DMS153 (cell line): ENCODE measurements around the gene TBCEL.
A peak's percentile ranks its signal among the peaks of the same experiment; 100 is the strongest.

Experiments used
- DNase-seq: peaks from one replicate; lab custom pipeline; 2025; lab: John Stamatoyannopoulos, UW

Gene TBCEL

DNA sequence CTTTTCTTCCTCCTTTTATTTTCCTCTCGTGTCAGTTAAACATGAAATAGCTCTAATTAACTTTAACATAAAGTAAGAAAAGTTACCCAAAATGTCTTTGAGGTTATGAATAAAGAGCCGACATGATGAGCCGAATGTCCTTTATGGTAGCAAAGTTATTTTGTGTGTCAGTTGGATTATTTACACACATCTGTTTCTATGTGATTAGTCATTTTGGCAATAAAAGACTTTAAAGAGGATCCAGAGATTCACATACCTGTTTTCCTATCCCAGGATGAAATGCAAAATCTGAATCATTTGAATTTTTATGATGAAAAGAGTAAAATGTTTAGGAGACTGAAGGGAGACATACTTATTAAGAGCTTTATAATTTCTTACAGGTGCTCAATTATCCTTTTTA, 43.1 kb downstream of the TBCEL start:
- DNase-seq: no peak

DNA sequence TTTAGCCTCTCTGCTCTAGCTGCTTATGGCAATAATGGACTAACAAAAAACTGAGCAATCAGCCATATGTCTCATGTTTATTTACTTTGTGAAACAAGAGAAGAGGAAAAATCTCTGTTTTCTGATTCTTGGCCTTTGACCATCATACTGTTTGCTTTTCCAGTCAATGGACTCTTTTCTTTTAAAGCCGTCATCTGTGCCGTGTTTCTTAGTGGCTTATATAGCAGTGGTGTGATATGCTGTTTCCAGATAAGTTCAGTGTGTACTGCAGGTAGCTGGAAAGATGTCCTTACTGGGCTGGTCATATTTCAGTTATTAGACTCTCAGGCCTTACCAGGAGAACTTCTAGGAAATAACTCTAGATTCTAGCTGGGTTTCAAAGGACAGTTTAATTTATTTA, 43.6 kb downstream of the TBCEL start:
- peak; percentile 90 for DNase-seq

DNA sequence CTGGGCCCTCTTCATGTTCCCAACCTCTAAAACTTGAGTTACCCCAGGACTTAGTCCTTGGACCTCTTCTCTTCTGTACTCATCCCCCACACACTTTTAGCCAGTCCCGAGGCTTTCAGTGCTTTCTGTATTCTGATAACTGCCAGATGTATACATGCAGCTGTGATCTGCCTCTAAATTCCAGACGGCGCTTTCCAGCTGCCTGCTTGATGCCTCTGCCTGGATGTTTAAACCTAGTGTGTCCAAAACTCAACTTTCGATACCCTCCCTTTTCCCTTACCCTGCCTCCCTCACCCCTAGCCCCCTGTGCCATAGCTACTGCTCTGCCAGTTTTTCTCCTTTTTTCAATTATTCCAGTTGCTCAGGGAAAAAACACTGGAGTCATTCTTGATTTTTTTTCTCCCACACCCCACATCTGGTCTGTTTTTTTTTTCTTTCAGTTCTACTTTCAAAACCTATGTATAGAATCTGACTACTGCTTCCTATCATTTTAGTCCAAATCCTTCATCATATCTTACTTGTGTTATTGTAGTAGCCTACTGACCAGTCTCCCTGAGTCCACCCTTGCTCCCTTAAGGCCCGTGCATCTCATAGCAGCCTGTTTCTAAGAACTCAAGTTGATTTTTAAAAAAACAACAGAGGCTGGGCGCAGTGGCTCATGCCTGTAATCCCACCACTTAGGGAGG, 44.2 kb downstream of the TBCEL start:
- DNase-seq: no peak

DNA sequence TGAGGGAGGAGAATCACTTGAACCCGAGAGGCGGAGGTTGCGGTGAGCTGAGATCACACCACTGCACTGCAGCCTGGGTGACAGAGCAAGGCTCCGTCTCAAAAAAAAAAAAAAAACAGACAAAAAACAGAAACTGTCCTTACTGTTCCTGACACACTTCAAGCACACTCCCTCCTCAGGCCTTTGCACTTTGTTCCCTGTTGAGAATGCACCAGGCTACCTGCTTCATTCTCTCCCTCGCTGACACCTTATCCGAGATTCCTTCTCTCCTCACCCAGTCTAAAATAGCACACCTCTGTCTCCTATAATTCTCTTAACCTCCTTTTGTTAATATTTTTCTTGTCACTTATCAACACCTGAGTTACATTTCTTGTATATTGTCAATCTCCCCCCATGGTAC, 44.9 kb downstream of the TBCEL start:
- DNase-seq: no peak

DNA sequence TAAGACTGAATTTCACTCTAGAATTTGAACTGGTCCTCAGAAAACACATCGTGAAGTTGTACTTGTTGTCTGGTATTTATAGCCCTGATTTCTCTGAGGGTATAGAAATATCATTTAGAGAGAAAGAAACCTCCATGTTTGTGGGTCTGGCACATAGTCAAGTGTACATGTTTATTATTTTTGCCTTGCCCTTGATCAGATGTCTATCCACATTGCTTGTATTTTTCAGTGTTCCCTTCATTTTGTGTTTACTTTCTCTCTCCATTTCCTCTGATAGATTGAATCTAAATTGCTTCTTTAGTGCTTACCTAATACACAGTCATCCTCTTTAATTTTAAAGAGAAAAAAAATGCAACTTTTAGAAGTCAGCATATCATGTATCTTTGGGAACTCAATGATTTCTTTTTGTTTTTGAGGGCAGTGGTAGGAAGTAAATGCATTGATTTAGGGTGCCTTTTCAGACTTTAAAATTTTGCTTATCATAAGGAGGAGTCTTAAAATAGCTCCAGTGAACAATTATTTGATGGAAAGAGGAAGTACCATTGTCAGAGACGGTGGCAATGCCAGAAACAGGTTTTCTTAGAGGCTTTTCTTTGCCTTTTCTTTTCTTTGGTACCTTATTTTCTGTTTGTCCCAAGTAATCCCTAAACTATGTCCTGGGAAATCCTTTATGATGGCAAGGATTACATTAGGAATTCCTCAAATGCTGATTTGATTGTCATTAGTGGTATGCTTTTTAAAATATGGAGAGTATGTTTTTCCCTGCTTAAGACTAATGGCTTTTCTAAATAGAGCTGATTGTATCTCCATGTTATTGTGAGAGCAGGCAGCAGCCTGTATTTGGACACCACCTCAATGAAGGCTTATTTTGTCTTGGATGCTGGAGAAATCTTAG, 47.3 kb downstream of the TBCEL start:
- DNase-seq: no peak

DNA sequence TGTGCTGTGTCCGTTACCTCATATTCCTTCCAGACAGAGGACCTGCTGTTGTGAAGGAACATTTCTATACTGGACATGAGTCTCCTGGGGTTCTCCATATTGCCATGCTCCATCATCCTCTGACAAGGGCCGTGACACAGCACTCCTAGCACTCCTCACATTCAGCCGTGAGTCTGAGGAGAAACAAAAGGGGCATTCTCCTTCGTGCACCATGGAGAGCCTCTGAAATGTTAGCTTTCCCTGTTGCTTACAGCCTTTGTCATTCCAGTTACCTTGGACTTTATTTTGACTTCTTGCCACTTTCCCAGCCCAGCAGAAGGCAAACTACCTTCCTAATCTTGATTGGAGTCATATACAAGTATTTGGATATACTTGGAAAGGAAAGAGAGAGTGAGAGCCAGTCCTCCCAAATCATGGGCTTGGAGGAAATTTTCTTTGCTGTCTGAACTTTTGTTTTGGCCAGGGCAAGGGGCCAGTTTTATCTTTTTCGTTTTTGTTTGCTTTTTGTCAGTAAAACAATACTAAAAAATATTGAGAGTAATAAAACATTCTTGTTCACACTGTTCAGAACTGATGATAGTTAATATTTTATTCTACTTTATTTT, 48.0 kb downstream of the TBCEL start:
- no peak for DNase-seq

DNA sequence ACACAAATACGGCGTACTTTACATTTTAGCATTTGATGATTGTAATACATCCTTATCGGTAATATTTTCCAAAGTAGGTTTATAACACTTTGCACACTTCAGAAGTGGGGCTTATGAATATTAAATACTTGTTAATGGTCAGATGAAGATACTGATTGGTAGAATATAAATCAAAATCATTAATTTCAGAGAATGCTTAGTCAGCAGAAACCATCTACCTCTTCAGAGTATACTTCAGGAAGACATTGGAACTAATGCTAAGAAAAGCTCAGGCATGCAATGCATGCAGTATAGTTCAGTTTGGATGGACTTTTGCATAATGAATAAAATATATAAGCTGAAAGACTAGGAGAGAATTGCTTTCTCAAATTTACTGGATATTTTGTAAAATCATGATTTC, 57.4 kb downstream of the TBCEL start:
- DNase-seq: no peak

DNA sequence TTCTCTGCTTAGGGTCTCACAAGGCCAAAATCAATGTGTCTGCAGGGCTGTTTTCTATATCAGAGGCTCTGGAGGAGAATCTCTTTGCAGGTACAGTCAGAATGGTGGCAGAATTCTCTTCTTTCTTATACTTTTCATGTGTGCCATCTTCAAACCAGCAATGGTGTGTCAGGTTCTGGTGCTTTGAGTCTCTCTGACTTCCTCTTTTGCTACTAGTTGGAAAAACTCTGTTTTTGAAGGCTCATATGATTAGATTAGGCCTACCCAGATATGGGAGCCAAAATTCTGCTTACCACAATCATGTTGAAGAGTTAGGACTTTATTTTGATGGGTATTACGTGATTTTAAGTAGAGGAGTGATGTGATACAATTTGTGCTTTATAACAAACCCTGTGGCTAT, 58.3 kb downstream of the TBCEL start:
- DNase-seq: no peak

DNA sequence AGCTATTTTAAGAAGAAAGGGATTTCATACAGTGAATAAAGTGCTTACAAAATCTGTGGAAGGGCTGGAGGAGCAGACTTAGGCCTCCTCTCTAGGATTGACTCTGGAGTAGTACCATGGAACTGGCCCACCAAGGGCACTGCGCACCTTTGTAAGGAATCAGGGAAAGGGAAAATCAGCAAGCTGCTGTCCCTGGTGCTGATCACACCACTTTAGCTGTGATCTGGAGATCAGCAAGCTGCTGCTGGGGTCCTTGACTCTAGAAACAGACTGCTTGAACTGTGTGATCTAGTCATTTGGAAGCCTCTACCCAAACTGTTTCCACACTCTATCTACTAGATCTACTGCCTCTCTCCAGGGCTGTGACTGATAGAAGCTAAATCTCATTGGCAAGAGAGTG, 58.8 kb downstream of the TBCEL start:
- DNase-seq: no peak

DNA sequence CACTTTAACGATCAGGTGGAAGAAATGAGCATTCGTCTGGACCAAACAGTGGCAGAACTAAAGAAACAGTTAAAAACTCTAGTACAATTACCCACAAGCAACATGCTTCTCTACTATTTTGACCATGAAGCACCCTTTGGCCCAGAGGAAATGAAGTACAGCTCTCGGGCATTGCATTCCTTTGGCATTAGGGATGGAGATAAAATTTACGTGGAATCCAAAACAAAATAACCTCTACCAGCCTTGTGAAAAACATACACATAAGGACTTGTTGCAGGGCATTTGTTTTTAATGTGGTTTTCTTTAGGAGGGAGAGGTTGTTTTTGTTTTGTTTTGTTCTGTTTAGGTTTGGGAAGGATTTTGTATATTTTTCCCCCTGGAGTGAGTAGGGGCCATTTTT, 63.0 kb downstream of the TBCEL start:
- DNase-seq: no peak

DNA sequence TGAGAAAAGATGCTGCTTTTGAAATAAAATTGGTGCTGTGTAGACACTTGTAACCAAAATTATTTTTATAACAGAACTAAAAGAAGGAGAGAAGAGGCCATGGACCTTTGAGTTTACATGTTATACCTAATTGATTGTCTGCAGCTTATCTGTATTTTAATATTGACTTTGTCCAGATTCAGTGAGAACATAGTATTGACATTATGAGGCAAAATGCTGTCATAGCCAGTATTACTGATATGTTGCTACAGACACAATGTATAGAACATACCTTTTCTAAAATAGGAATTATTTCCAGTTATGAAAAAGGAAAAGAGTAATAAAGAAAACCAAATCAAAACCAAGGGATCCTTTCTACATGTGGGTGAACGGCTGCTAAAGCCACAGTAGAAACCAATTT, 65.7 kb downstream of the TBCEL start:
- DNase-seq: no peak

DNA sequence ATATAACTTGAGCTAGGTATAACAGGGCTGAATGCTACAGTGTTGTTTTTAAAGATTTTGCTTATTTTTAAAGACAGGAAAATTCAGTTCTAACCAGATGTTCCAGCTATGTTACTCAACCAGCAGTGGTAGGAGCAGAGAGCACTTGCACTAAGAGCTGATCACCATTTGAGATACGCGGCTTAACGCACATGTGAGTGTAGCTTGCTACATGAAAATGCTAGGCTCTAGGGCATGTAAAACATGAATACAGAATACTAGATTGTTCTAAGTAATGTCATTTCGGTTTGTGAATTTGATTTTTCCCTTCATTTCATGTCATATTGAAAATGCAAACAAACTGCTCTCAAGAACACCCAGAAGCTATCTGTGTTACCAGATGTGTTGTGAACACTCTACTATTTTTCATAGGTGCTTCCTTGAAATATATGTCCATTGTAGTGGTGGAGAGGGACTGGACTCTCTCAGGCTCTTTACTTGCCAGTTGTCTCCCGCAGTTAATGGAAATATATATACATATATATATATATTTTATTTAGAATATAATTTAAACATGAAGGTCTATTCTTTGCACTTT, 66.3 kb downstream of the TBCEL start:
- DNase-seq: no peak

DNA sequence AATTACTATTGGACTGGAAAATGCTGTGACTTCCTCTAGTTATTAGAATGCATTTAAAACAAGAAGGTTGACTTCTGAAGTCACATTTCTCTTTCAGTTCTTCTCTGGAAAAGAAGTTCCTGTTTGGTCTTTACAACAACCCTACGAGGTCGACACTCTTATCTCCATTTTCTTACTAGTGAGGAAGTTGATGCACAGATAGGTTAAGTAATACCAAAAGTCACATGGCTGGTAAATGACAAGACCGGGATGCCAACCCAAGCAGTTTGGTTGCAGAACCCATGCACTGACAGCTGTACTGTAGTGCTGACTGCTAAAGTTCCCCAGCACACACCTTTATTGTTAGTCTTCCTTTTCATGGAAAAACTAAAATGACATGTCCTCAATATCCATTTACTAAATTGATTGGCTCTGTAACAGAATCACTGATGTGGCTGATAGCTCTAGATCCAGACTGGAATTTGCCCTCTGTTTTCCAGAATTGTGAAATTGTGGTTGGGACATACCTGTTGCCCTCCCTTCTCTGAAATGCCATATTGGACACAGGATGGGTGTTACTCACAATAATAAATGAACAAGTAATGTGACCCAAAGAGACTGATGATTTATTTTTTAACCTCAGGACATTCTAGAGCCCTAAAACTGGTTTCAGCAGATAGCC, 67.7 kb downstream of the TBCEL start:
- DNase-seq: no peak

DNA sequence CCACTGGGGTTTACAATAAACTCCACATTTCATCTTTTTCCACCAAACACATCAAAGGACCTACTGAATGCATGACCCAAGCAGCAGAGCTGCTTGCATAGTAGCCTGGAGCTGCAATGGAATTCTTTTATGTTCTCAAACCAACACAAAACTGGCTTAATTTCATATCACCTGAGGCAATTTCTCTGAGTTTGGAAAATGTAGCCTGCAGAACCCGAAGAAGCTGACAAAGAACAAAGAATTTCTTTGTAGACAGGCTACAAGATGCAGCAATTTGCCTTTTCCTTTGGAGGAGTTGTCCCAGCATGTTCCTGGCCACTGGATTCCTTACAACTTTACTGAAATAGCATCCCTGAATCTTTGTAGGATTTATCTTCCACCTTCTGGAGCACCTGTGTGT, 71.7 kb downstream of the TBCEL start:
- DNase-seq: no peak

DNA sequence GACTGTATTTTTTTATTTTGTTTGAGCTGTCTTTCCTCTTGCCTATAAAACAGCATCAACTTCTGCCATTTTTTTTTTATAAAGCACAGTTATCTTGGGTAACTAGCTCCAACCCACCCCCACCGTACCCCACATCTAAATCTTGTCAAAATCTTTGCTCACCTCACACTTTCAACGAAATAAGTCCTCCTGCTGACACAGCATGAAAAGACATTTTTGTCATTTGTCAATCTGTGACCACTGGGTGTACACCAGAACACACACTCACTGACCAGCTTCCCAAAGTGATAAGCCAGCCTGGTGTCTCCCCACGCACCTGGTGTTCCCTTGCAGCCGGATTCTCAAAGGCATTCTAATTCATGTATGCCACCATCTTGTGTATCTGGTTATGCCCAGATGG, 75.5 kb downstream of the TBCEL start:
- no peak for DNase-seq

DNA sequence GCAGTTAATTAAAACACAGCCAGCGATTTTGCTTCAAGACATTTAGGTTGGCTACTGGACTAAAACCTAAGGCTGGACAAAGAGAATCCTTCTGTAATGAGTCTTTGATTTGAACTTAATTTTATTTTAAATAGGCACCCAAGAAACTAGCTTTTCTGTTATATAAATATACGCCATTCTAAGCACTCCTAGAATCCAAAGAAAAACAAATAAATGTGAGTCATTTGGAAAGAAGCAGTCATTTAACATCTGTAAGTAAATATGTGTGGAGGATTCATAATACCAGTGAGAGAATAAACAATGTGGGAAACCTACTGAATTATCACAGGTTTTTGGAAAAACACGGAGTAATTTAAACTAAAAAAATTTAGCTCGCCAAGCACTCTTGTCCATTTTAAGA, 76.0 kb downstream of the TBCEL start:
- DNase-seq: no peak

DNA sequence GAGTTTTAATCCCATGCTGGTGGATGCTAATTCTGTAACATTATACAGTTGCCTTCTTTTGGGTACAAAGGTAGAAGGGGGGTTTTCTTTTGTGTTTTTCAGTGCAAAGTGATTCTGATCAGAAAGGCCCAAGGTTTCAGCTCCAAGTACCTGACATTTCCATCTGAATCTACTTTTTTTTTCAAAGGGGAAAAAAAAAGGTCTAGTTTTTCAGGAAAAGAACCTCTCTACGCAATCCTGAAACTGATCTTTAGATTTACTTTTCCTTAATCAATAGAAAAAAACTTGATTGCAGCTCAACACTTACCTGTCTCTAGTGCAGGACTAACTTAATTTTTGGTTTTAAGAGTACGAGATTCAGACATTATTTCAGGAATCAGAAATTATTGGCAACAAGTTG, 77.0 kb downstream of the TBCEL start, which contains the start of gene TECTA:
TECTA (plus strand) TSS at position 301 of the 400 bp plus-strand sequence. CDS start 1,423 bp downstream, outside the sequence.
- DNase-seq: no peak

DNA sequence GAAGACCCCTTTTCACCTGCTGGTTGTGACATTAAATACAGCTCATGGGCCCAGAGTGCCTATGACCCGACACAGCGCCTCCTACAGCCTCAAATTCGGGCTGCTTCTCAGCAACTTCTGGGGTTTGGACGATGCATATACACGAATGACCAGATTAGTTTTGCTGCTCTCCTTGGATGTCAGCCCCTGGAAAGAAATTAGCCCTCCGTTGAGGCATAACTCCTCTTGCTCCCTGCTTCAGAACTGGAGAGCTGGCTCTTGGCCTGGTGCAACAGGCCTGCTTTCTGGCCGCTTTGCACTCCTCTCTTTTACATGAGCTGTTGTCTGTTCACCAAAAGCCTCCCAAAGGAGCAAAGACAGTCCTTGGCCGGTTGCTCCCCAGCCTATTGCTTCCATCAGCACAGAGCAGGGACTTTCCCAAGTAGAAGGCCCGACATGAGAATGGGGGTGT, 80.4 kb downstream of the TBCEL start:
- DNase-seq: no peak

DNA sequence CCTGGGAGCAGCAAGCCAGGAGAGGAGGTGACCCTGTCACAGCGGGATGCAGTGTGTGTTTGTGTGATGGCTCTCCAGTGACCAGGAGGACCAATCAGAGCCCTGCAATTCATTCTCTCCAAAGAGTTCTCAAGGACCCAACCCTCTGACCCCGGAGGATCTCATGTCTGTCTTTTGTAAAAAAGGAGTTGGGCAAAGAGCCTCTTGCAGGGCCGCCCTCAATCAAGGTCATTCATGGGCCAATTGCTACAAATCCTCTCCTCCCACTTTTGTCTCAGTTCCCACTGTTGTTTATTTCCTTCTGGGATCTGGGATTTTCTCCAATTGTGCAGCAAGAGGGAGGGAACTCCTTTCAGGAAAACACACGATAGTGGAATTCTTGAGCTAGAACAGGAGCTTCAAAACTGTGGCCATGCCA, 81.2 kb downstream of the TBCEL start:
- DNase-seq: no peak

DNA sequence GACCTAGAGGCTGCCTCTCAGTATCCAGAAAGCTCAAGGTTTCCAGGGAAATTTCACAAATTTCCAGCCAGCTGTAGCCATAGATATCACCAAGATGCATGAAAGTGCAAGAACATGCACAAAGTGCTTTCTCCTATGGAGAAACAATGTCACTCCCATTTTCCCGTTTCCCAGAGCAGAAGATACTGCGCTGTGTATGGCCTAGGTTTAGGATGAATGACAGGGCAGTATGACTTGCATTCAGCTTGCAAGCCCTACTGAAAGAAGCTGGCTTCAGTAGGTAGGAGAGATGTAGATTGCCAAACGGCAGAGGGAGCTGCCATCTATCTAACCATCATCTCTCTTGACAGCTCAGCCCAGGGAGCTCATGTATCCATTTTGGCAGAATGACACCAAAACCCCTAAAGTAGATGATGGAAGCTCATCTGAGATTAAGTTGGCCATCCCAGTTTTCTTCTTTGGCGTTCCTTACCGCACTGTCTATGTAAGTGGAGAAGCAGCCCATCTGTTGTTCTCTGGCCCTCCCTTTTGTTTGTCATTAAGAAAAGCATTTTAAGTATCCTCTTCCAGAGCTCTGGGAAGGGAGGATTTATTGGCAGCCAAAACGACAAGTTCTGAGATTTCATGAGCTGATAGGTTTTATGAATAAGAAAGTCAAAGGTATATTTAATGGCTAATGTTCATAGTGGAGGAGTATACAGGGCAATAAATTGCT, 81.7 kb downstream of the TBCEL start:
- DNase-seq: no peak

DNA sequence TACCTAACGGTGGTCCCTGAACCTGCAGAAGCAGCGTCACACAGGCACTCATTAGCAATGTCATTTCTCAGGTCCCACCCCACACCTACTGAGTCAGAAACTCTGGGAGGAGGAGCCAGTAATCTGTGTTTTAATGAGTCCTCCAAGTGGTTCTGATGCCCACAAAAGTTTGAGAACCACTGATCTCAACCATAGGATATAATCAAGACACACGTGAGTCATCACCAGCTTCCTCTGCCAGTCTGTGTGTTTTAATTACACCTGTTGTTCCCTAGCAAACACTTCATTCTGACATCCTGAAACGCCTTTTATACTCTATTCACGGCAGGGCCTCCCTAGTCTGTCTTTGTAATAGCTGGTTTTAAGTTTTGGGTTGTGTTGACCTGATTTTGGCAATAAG, 82.9 kb downstream of the TBCEL start:
- DNase-seq: peak; percentile 60
